ENCODE results near the gene TM4SF4. TPM values are rescaled to one million over a fixed set of nuclear protein-coding genes. Genes with fewer than 3 reads are reported as not detected.
A peak's percentile ranks its signal among the peaks of the same experiment; 100 is the strongest.

Gene TM4SF4
- total RNA-seq, 1 experiment from 2014 or later = not detected

GRCh38 chr3:149542375-149543312, 68.1 kb downstream of the TM4SF4 start:
- no peak for TF ChIP-seq CTCF (IDR thresholded peaks at IDR 0.05; ENCODE audit: unreplicated experiment)
- H3K4me3 Mint-ChIP-seq (ENCODE audit: unreplicated experiment) = no peak overlapping the region
- no peaks in the 10 kb centered on the region for H3K9me3 Mint-ChIP-seq (ENCODE audit: unreplicated experiment)
- no TSS peak for BruUV-seq (replicated peaks)
- no peak overlapping the region for H3K27ac Mint-ChIP-seq (ENCODE audit: low read depth, unreplicated experiment)
- no peak for DNase-seq (ENCODE audit: unreplicated experiment)
- H3K4me1 Mint-ChIP-seq (ENCODE audit: insufficient read depth, unreplicated experiment) = peaks cover 25% of the 10 kb centered on the region
- no peaks in the 10 kb centered on the region for H3K27me3 Mint-ChIP-seq (ENCODE audit: insufficient read depth, unreplicated experiment)
- ChIA-PET CTCF (interaction anchor here (1.7 kb wide), 1 partner anchor 174 kb away, joined by 5 read pairs; no protein-coding TSS in a partner anchor), POLR2A (interaction anchor here (1.0 to 1.1 kb wide), 2 partner anchors 11 to 12 kb away, joined by 3 read pairs; no protein-coding TSS in a partner anchor)
- intact Hi-C loops (cut with micrococcal nuclease) = no loop called here
- H3K36me3 Mint-ChIP-seq (ENCODE audit: insufficient read depth, unreplicated experiment) = peaks cover 15% of the 10 kb centered on the region

GRCh38 chr3:149545049-149545448, 70.6 kb downstream of the TM4SF4 start:
- Mint-ChIP-seq H3K4me3 (ENCODE audit: unreplicated experiment) (no peak overlapping the region), H3K9me3 (ENCODE audit: unreplicated experiment) (no peaks in the 10 kb centered on the region), H3K36me3 (ENCODE audit: insufficient read depth, unreplicated experiment) (peaks cover 13% of the 10 kb centered on the region), H3K27ac (ENCODE audit: low read depth, unreplicated experiment) (peak overlapping the region; percentile 54), H3K4me1 (ENCODE audit: insufficient read depth, unreplicated experiment) (peaks cover 35% of the 10 kb centered on the region), H3K27me3 (ENCODE audit: insufficient read depth, unreplicated experiment) (no peaks in the 10 kb centered on the region)
- POLR2A ChIA-PET = interaction anchor here (0.9 to 1.1 kb wide), 2 partner anchors 78 to 112 kb away, joined by 3 to 4 read pairs; partner anchors contain the start of gene WWTR1
- CTCF ChIA-PET = no interaction called here
- intact Hi-C loops (cut with micrococcal nuclease) = no loop called here
- no peak for TF ChIP-seq CTCF (IDR thresholded peaks at IDR 0.05; ENCODE audit: unreplicated experiment)
- no TSS peak for BruUV-seq (replicated peaks)
- DNase-seq (ENCODE audit: unreplicated experiment) = no peak

- H3K36me3 Mint-ChIP-seq (ENCODE audit: insufficient read depth, unreplicated experiment) = peaks cover 9% of the 10 kb centered on the region
- TF ChIP-seq CTCF (IDR thresholded peaks at IDR 0.05; ENCODE audit: unreplicated experiment) = no peak
- peak overlapping the region; percentile 66 for H3K4me3 Mint-ChIP-seq (ENCODE audit: unreplicated experiment)
- H3K27ac Mint-ChIP-seq (ENCODE audit: low read depth, unreplicated experiment) = peak overlapping the region; percentile 94
- H3K27me3 Mint-ChIP-seq (ENCODE audit: insufficient read depth, unreplicated experiment) = no peaks in the 10 kb centered on the region
- intact Hi-C loops (cut with micrococcal nuclease) = no loop called here
- no peaks in the 10 kb centered on the region for H3K9me3 Mint-ChIP-seq (ENCODE audit: unreplicated experiment)
- DNase-seq (ENCODE audit: unreplicated experiment) = no peak
- peaks cover 23% of the 10 kb centered on the region for H3K4me1 Mint-ChIP-seq (ENCODE audit: insufficient read depth, unreplicated experiment)
- ChIA-PET CTCF (interaction anchor here (0.6 to 2.7 kb wide), 9 partner anchors 16 to 261 kb away, joined by 3 to 12 read pairs (median 3); partner anchors contain the start of gene WWTR1), POLR2A (interaction anchor here (0.6 to 1.9 kb wide), 5 partner anchors 8 to 265 kb away, joined by 3 to 12 read pairs (median 3); partner anchors contain the start of genes RNF13 and WWTR1)
- TSS peak; percentile 37 for BruUV-seq (replicated peaks)
Observed at GRCh38 chr3:149547413-149547812, 72.9 kb downstream of the TM4SF4 start.
